Cardiac fibroblast (primary cell): ENCODE data around the gene CNBD2.
"Not testable (repeated sequence)": the region's sequence is repeated elsewhere in the genome, so short reads cannot be mapped to it uniquely, and the experiment has no call there.

Source experiments
- DNase-seq, 2 donors: peaks; one replicate each; pipeline versions ENCODE4 v3.0.0 to v3.0.0-alpha.2; 2010; ENCODE audit warnings: low read depth in 2 of 2
- H3K4me3 ChIP-seq, 2 donors: replicated peaks in 1 of 2; 1 replicate in 1 of 2; 2 replicates in 1 of 2; pipeline ENCODE4 v1.5.1; 2011; ENCODE audit warnings: low read depth in 2 of 2, low read length in 2 of 2, mild to moderate bottlenecking in 2 of 2, moderate library complexity in 1 of 2
- TF ChIP-seq, protein P1 (sequence below): IDR thresholded peaks from one replicate; pipeline ENCODE4 v1.5.1; 2011; ENCODE audit warnings: low read depth, mild to moderate bottlenecking, low read length, inconsistent platforms

CNBD2 gene

DNA sequence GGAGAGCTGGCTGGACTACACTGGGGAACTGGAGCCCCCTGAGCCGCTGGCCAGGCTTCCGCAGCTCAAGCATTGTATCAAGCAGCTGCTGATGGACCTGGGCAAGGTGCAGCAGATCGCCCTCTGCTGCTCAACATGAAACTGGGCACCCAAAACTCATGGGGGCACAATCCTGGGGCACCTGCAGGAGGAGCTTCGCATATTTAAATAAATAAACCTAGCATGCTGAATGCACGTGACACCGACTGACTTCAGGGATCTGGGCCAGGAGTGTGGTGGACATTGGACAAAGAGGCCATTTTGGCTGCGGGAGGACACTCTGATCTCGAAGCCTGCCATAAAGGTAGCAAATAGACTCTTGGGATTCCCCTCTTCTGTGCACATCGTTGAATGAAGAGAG is 20.9 kb upstream of the CNBD2 start:
- TF ChIP-seq, protein P1, sequence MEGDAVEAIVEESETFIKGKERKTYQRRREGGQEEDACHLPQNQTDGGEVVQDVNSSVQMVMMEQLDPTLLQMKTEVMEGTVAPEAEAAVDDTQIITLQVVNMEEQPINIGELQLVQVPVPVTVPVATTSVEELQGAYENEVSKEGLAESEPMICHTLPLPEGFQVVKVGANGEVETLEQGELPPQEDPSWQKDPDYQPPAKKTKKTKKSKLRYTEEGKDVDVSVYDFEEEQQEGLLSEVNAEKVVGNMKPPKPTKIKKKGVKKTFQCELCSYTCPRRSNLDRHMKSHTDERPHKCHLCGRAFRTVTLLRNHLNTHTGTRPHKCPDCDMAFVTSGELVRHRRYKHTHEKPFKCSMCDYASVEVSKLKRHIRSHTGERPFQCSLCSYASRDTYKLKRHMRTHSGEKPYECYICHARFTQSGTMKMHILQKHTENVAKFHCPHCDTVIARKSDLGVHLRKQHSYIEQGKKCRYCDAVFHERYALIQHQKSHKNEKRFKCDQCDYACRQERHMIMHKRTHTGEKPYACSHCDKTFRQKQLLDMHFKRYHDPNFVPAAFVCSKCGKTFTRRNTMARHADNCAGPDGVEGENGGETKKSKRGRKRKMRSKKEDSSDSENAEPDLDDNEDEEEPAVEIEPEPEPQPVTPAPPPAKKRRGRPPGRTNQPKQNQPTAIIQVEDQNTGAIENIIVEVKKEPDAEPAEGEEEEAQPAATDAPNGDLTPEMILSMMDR, result peak; percentile 37
- no peak overlapping the region for H3K4me3 ChIP-seq
- peak; percentile 18 to 27 for DNase-seq

DNA sequence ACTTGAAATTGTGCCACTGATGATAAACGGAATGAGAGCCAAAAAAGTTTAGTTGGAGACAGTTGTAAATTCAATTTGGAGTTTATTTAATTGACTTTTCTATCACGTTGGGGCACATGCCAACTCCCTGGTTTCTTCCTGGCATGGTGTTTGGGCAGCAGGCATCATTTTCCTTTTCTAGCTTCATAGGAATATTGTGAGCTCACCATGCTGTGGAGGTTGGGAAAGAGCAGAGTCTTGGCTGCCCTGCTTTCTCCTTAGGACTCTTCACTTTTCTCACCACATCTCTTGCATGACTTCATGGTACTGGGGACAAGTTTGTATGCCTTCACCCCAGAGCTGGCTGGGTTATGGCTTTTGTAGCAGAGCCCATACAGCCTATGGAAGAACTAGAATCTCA is 20.5 kb upstream of the CNBD2 start:
- H3K4me3 ChIP-seq, result no peak overlapping the region
- peak in 1 of 2 donors; percentile 7 for DNase-seq
- TF ChIP-seq, protein P1, result no peak

DNA sequence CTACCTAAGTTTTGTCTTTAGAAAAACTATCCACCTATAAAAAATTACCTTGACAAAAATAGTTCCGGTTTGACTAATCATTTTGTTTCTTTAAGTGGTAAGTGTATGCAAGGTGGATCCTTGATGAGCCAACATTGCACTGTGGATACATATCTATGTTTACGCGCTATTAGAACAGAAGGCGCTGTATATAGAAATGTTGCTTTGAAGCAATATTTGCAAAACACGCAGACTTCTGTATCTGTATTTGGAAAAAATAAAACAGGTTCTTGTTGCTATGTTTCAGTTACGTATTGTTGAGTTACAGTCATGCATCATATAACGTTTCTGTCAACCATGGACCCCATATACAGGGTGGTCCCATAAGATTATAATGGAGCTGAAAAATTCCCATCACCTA is 18.3 kb upstream of the CNBD2 start:
- H3K4me3 ChIP-seq, result no peak overlapping the region
- no peak for DNase-seq
- TF ChIP-seq, protein P1, result no peak

- not testable (repeated sequence) for DNase-seq, H3K4me3 ChIP-seq
Measured at GRCh38 chr20:35952080-35952479, 16.3 kb upstream of the CNBD2 start.

DNA sequence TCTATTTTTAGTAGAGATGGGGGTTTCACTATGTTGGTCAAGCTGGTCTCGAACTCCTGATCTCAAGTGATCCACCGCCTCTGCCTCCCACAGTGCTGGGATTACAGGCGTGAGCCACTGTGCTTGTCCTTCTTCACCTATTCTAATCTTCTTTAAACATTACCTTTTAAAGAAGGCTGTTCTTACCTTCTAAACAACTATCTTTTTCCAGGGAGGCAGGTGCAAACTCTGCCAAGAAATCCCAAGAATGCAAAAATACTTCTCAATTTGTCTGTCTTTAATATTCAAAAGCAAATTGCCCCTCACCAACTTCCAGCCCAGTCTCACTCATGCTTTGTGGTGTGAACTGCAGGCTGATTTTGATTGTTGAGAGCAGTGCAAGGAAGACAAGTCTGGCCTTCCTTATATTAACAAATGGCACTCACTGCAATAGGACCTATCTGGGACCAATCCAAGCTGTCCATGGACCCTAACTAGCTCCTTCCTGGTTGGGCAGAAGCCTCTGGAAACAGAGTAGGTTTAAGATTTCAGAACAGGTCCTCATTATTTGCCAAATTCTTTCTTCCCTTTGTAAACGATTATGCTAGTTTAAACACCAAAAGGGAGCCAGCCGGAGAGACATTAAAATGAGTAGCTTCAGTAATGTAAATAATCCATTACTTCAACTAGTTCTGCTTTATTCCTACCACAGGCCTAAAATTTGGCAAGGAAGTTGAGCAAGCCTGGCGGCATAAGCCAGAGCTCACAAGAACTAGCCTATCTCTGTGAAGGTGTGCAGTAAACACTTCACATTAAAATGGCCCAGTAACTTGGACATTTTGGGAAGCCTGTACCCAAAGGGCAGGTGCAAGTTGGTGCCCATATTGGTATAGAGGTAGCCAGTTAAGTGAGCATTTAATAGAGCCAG is 15.7 kb upstream of the CNBD2 start:
- peak overlapping the region; percentile 90 to 99 for H3K4me3 ChIP-seq
- TF ChIP-seq, protein P1, result no peak
- peak; percentile 31 to 33 for DNase-seq

GRCh38 chr20:35953387-35954199 is 14.8 kb upstream of the CNBD2 start:
- DNase-seq, result peak; percentile 9 to 48
- peak overlapping the region; percentile 90 to 99 for H3K4me3 ChIP-seq
- TF ChIP-seq, protein P1, result no peak
